Endothelial cell of umbilical vein (primary cell): ENCODE data around the gene OTUD3. TPM values are rescaled to one million over a fixed set of nuclear protein-coding genes. Genes with fewer than 3 reads are reported as not detected.

Source experiments
- BruUV-seq: library from RNA; stranded (reverse); fragments of 400-500 nt; replicated peaks from 2 replicates; lab custom pipeline; 2021; lab: Mats Ljungman, UMichigan
- CTCF ChIA-PET: fragments of 300-600, 350-600 bp; sonication (Branson Sonifier 250); formaldehyde crosslinking; loops from one replicate; lab custom pipeline; 2021; ENCODE audit warnings: antibody characterized with exemption, inconsistent platforms; lab: Charles Lee
- POLR2A ChIA-PET: fragments of 300-600, 350-600 bp; sonication (Branson Sonifier 250); formaldehyde crosslinking; loops from one replicate; lab custom pipeline; 2021; ENCODE audit warnings: antibody characterized with exemption, inconsistent platforms; lab: Charles Lee
- DNase-seq: peaks from one replicate; pipeline ENCODE4 v3.0.0-alpha.2; 2011; ENCODE audit warnings: low read depth, low spot score
- FAIRE-seq: peaks from 2 replicates; lab custom pipeline; 2011; peaks lifted over from hg19 to GRCh38; lab: Jason Lieb, UNC
- H2AFZ ChIP-seq: 2 replicates; pipeline ENCODE4 v1.6.0; 2012; ENCODE audit warnings: low read depth, low read length, control low read depth, inconsistent platforms
- H3K27ac ChIP-seq: 2 replicates; pipeline ENCODE4 v1.5.1; 2011; ENCODE audit warnings: low read depth, mild to moderate bottlenecking, control low read depth, low read length, moderate library complexity; ENCODE audit not compliant: insufficient read depth
- H3K27me3 ChIP-seq, 2 experiments: 2 replicates each; pipeline versions ENCODE4 v1.6.0 to v1.6.1; 2011; ENCODE audit warnings: low read length in 2 of 2, mixed read lengths in 1 of 2; ENCODE audit not compliant: control insufficient read depth in 2 of 2, insufficient read depth in 2 of 2
- H3K36me3 ChIP-seq, 2 experiments: 2 replicates in 1 of 2; 3 replicates in 1 of 2; pipeline ENCODE4 v1.5.1; 2011; ENCODE audit warnings: low read length in 2 of 2, mild to moderate bottlenecking in 1 of 2, moderate library complexity in 1 of 2; ENCODE audit not compliant: control insufficient read depth in 2 of 2, insufficient read depth in 2 of 2; ENCODE audit errors: extremely low read depth in 1 of 2
- H3K4me1 ChIP-seq: 3 replicates; pipeline ENCODE4 v1.5.1; 2011; ENCODE audit warnings: mild to moderate bottlenecking, low read length; ENCODE audit not compliant: control insufficient read depth, insufficient read depth; ENCODE audit errors: extremely low read depth
- H3K4me2 ChIP-seq: 2 replicates; pipeline ENCODE4 v1.6.1; 2011; ENCODE audit warnings: low read length, control low read depth, mixed read lengths; ENCODE audit not compliant: insufficient read depth
- H3K4me3 ChIP-seq, 3 experiments: fragments of 200-600 bp in 1 of 3; sonication (generic), shearing (Covaris generic) in 1 of 3; replicated peaks in 1 of 3; 2 replicates each; pipeline ENCODE4 v1.5.1; 2011 to 2016; ENCODE audit warnings: control low read depth in 3 of 3, low read length in 3 of 3, mild to moderate bottlenecking in 2 of 3, inconsistent platforms in 1 of 3, low read depth in 1 of 3, moderate library complexity in 1 of 3; ENCODE audit not compliant: insufficient read depth in 1 of 3
- H3K79me2 ChIP-seq: 2 replicates; pipeline ENCODE4 v1.6.0; 2012; ENCODE audit warnings: low read length, inconsistent platforms; ENCODE audit not compliant: control insufficient read depth, insufficient read depth
- H3K9ac ChIP-seq: replicated peaks from 2 replicates; pipeline ENCODE3; 2011; ENCODE audit warnings: low read length, control low read depth; ENCODE audit not compliant: insufficient read depth; ENCODE audit errors: extremely low read depth
- H3K9me1 ChIP-seq: replicated peaks from 3 replicates; pipeline ENCODE4 v1.6.0; 2011; ENCODE audit warnings: mild to moderate bottlenecking, low read length; ENCODE audit not compliant: control insufficient read depth, insufficient read depth; ENCODE audit errors: extremely low read depth
- H3K9me3 ChIP-seq: replicated peaks from 2 replicates; pipeline ENCODE4 v1.5.1; 2012; ENCODE audit warnings: low read length, inconsistent platforms; ENCODE audit not compliant: control insufficient read depth, insufficient read depth
- H4K20me1 ChIP-seq: replicated peaks from 2 replicates; pipeline ENCODE3; 2011; ENCODE audit warnings: mild to moderate bottlenecking, low read length; ENCODE audit not compliant: control insufficient read depth, insufficient read depth; ENCODE audit errors: extremely low read depth
- EZH2 ChIP-seq: IDR thresholded peaks from 2 replicates; pipeline ENCODE4 v1.6.1; 2012; ENCODE audit warnings: borderline replicate concordance, low read depth, mild to moderate bottlenecking, moderate library complexity, low read length, inconsistent platforms; ENCODE audit not compliant: severe bottlenecking
- FOS ChIP-seq: IDR thresholded peaks from 2 replicates; pipeline ENCODE4 v1.6.1; 2011; ENCODE audit warnings: mild to moderate bottlenecking, low read length, moderate library complexity, borderline replicate concordance; ENCODE audit not compliant: insufficient read depth
- GATA2 ChIP-seq: IDR thresholded peaks from 2 replicates; pipeline ENCODE4 v1.7.0; 2011; ENCODE audit warnings: low read depth, mild to moderate bottlenecking, moderate library complexity, mixed read lengths, low read length; ENCODE audit not compliant: insufficient read length, insufficient read depth
- JUN ChIP-seq: IDR thresholded peaks from 2 replicates; pipeline ENCODE4 v1.6.1; 2011; ENCODE audit warnings: borderline replicate concordance, low read depth; ENCODE audit not compliant: insufficient read length, insufficient read depth
- MYC ChIP-seq: IDR thresholded peaks from one replicate; pipeline ENCODE4 v1.6.1; 2011; ENCODE audit warnings: mild to moderate bottlenecking, low read depth, low read length
- POLR2A ChIP-seq: IDR thresholded peaks from 2 replicates; pipeline ENCODE4 v1.6.1; 2012; ENCODE audit warnings: low read depth, mild to moderate bottlenecking, control low read depth, low read length
- POLR2AphosphoS5 ChIP-seq: IDR thresholded peaks from 2 replicates; pipeline ENCODE4 v1.6.1; 2012; ENCODE audit warnings: low read depth, mild to moderate bottlenecking, control low read depth, low read length, moderate library complexity; ENCODE audit not compliant: insufficient read depth
- dilution Hi-C: fragments of 300-500 bp; cut with MboI; formaldehyde crosslinking; loops from one replicate; pipeline ENCODE4 v1.15.0; 2019; ENCODE audit warnings: low sequenced_read_pairs; ENCODE audit not compliant: extremely low pct_ligation_motif_present
- intact Hi-C: fragments of 100-400 bp; cut with micrococcal nuclease; formaldehyde crosslinking; loops from one replicate; pipeline ENCODE4 v1.10.0; 2022
- polyA plus RNA-seq, 4 experiments: library from polyadenylated mRNA; depleted of rRNA in 3 of 4; stranded (reverse) in 3 of 4; unstranded in 1 of 4; fragments of >200 nt; gene quantifications; 2 replicates each; pipeline versions ENCODE4 v1.2.1 to v1.2.3, GENCODE V29; 2011 to 2012; ENCODE audit warnings: missing spikeins in 1 of 4
- total RNA-seq: library from RNA; stranded (reverse); gene quantifications from 2 replicates; pipeline ENCODE4 v1.2.3, GENCODE V29; 2021
- TF ChIP-seq, protein P1 (sequence below), 2 donors: IDR thresholded peaks; 1 replicate in 1 of 2; 2 replicates in 1 of 2; pipeline ENCODE4 v1.5.1; 2011; ENCODE audit warnings: low read length in 2 of 2, mild to moderate bottlenecking in 2 of 2, moderate library complexity in 2 of 2, control low read depth in 1 of 2, inconsistent platforms in 1 of 2, low read depth in 1 of 2; ENCODE audit not compliant: insufficient read depth in 1 of 2; ENCODE audit errors: extremely low read depth in 1 of 2
- TF ChIP-seq, protein P2 (sequence below): IDR thresholded peaks from 2 replicates; pipeline ENCODE4 v1.6.1; 2011; ENCODE audit not compliant: insufficient read depth, insufficient read length

OTUD3 gene
- total and polyA plus RNA-seq, 2 donors (not counting 3 experiments of a cell fraction or from before 2014, with no cell fraction given) = 3.1 to 10.6 TPM

DNA sequence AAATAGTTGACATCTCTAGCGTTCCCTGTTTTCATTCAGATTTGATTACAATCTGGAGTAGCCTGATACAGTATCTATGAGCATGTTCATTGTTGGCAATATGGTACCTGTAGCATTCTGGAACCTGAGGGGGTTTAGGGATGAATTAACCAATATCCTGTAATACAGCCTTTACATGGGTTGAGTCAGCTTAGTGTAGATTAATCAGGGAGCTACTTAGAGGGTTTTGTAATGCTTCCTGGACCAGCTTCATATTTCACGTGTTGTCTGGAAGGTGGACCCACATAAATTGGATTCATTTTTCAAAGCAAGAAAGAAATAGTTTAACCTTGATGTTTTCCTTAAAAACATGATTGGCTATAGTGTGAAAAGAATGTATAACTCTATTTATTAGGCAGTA lies 3.6 kb downstream of the OTUD3 start:
- Histone ChIP-seq H3K79me2 (peaks cover 69% of the 10 kb centered on the region), H3K27ac (no peak overlapping the region), H3K9me1 (no peaks in the 10 kb centered on the region), H3K4me2 (no peak overlapping the region), H3K9ac (no peak overlapping the region), H3K9me3 (no peaks in the 10 kb centered on the region), H3K27me3 (no peaks in the 10 kb centered on the region), H3K36me3 (no peaks in the 10 kb centered on the region), H4K20me1 (peaks cover 5% of the 10 kb centered on the region), H3K4me1 (peaks cover 40% of the 10 kb centered on the region), H2AFZ (no peak overlapping the region), H3K4me3 (no peak overlapping the region)
- TF ChIP-seq EZH2 (no peak), JUN (no peak), MYC (no peak), POLR2A (no peak), POLR2AphosphoS5 (no peak), GATA2 (no peak), FOS (no peak)
- TF ChIP-seq, protein P1, sequence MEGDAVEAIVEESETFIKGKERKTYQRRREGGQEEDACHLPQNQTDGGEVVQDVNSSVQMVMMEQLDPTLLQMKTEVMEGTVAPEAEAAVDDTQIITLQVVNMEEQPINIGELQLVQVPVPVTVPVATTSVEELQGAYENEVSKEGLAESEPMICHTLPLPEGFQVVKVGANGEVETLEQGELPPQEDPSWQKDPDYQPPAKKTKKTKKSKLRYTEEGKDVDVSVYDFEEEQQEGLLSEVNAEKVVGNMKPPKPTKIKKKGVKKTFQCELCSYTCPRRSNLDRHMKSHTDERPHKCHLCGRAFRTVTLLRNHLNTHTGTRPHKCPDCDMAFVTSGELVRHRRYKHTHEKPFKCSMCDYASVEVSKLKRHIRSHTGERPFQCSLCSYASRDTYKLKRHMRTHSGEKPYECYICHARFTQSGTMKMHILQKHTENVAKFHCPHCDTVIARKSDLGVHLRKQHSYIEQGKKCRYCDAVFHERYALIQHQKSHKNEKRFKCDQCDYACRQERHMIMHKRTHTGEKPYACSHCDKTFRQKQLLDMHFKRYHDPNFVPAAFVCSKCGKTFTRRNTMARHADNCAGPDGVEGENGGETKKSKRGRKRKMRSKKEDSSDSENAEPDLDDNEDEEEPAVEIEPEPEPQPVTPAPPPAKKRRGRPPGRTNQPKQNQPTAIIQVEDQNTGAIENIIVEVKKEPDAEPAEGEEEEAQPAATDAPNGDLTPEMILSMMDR (IDR thresholded peaks at IDR 0.05; ENCODE audit: extremely low read depth in 1 of 2, insufficient read depth in 1 of 2, low read depth in 1 of 2, low read length in 2 of 2) = no peak
- TF ChIP-seq, protein P2, sequence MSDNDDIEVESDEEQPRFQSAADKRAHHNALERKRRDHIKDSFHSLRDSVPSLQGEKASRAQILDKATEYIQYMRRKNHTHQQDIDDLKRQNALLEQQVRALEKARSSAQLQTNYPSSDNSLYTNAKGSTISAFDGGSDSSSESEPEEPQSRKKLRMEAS = no peak
- CTCF ChIA-PET = no interaction called here
- dilution Hi-C loops = no loop called here
- intact Hi-C loops = loop anchor here (10.0 kb wide), 1 partner anchor 609 kb away; no protein-coding TSS in a partner anchor
- POLR2A ChIA-PET = no interaction called here
- no peak for DNase-seq
- BruUV-seq = no TSS peak
- no peak for FAIRE-seq
